Epithelial cell of proximal tubule (primary cell): ENCODE data around the gene LYRM1. TPM values are rescaled to one million over a fixed set of nuclear protein-coding genes. Genes with fewer than 3 reads are reported as not detected.
"Not testable (repeated sequence)": the region's sequence is repeated elsewhere in the genome, so short reads cannot be mapped to it uniquely, and the experiment has no call there.

Experiments used
- DNase-seq: peaks from one replicate; pipeline ENCODE4 v3.0.0-alpha.2; 2011; ENCODE audit warnings: low read depth
- H3K4me3 ChIP-seq: 2 replicates; pipeline ENCODE4 v1.5.1; 2011; ENCODE audit warnings: low read depth, mild to moderate bottlenecking, low read length
- CTCF ChIP-seq: conservative IDR thresholded peaks from 2 replicates; pipeline ENCODE4 v1.5.1; 2012; ENCODE audit warnings: low read depth, mild to moderate bottlenecking, low read length
- total RNA-seq: library from RNA; depleted of rRNA; stranded (reverse); fragments of >200 nt; gene quantifications from 2 replicates; pipeline ENCODE4 v1.2.3, GENCODE V29; 2015

Gene LYRM1
- total RNA-seq, 1 donor from 2014 or later = 23.8 TPM

GRCh38 chr16:20971401-20971800 lies 70.8 kb downstream of the LYRM1 start:
- TF ChIP-seq CTCF = no peak
- no peak for DNase-seq
- H3K4me3 ChIP-seq = no peak overlapping the region

GRCh38 chr16:20973201-20973600 lies 72.6 kb downstream of the LYRM1 start:
- not testable (repeated sequence) for H3K4me3 ChIP-seq, DNase-seq

Other genes with a start within 250 kb of the LYRM1 start
- gene ACSM1, start 203.1 kb upstream of the LYRM1 start, total RNA-seq = 0.22 TPM in 1 of 2 replicates, not detected in the other
- gene THUMPD1, start 159.0 kb upstream of the LYRM1 start, total RNA-seq = 18.6 and 52.2 TPM in 2 replicates
- 3.5 and 5.9 TPM in 2 replicates for gene ACSM3, start 136.8 kb upstream of the LYRM1 start, total RNA-seq
- 17.5 and 22.5 TPM in 2 replicates for gene ERI2, start 94.3 kb upstream of the LYRM1 start, total RNA-seq
- gene REXO5, start 94.2 kb upstream of the LYRM1 start, total RNA-seq = 5.6 and 6.5 TPM in 2 replicates
- 7.2 and 7.5 TPM in 2 replicates for gene DCUN1D3, start 413 bp upstream of the LYRM1 start, total RNA-seq